CD4-positive, alpha-beta T cell treated with Interleukin-12 subunit alpha and Interleukin-12 subunit beta, for 1 hour (primary cell): ENCODE data around the gene GPC5.
A peak's percentile ranks its signal among the peaks of the same experiment; 100 is the strongest.
"Not testable (repeated sequence)": the region's sequence is repeated elsewhere in the genome, so short reads cannot be mapped to it uniquely, and the experiment has no call there.

Experiments used
- DNase-seq: peaks from one replicate; pipeline ENCODE4 v3.0.0-alpha.2; 2020

Gene GPC5

GRCh38 chr13:91369441-91369831, 29.0 kb upstream of the GPC5 start:
- DNase-seq: no peak

GRCh38 chr13:91370501-91370900, 27.9 kb upstream of the GPC5 start:
- DNase-seq: no peak

- DNase-seq: no peak
Measured at GRCh38 chr13:91372911-91373310, 25.5 kb upstream of the GPC5 start.

- peak; percentile 28 for DNase-seq
Measured at GRCh38 chr13:91375116-91375729, 23.2 kb upstream of the GPC5 start.

- no peak for DNase-seq
Measured at GRCh38 chr13:91381371-91381770, 17.1 kb upstream of the GPC5 start.

GRCh38 chr13:91383836-91384235, 14.6 kb upstream of the GPC5 start:
- no peak for DNase-seq

- no peak for DNase-seq
Measured at GRCh38 chr13:91384896-91385295, 13.5 kb upstream of the GPC5 start.

GRCh38 chr13:91389186-91389585, 9.2 kb upstream of the GPC5 start:
- no peak for DNase-seq

GRCh38 chr13:91397595-91397994, 826 bp upstream of the GPC5 start:
- DNase-seq: no peak

GRCh38 chr13:91399189-91400062, 1.0 kb downstream of the GPC5 start:
- DNase-seq: peak; percentile 12

- DNase-seq: no peak
Measured at GRCh38 chr13:91400063-91400399, 1.6 kb downstream of the GPC5 start.

GRCh38 chr13:91400671-91401070, 2.2 kb downstream of the GPC5 start:
- no peak for DNase-seq

GRCh38 chr13:91401920-91402319, 3.5 kb downstream of the GPC5 start:
- no peak for DNase-seq

GRCh38 chr13:91405240-91405639, 6.8 kb downstream of the GPC5 start:
- no peak for DNase-seq

GRCh38 chr13:91406619-91407018, 8.2 kb downstream of the GPC5 start:
- peak; percentile 48 for DNase-seq

GRCh38 chr13:91408971-91409370, 10.6 kb downstream of the GPC5 start:
- DNase-seq: no peak

GRCh38 chr13:91416579-91416978, 18.2 kb downstream of the GPC5 start:
- DNase-seq: not testable (repeated sequence)

GRCh38 chr13:91417660-91418325, 19.4 kb downstream of the GPC5 start:
- no peak for DNase-seq

- DNase-seq: no peak
Measured at GRCh38 chr13:91426913-91427312, 28.5 kb downstream of the GPC5 start.

- not testable (repeated sequence) for DNase-seq
Measured at GRCh38 chr13:91438674-91439073, 40.3 kb downstream of the GPC5 start.

- DNase-seq: no peak
Measured at GRCh38 chr13:91450913-91451312, 52.5 kb downstream of the GPC5 start.

- no peak for DNase-seq
Measured at GRCh38 chr13:91454666-91455065, 56.2 kb downstream of the GPC5 start.

- DNase-seq: no peak
Measured at GRCh38 chr13:91456837-91457236, 58.4 kb downstream of the GPC5 start.

- peak; percentile 1 for DNase-seq
Measured at GRCh38 chr13:91459485-91459884, 61.1 kb downstream of the GPC5 start.
